NCI-H1105 (cell line): ENCODE data around the gene SLC8B1.
A peak's percentile ranks its signal among the peaks of the same experiment; 100 is the strongest.

ENCODE experiments used
- DNase-seq: peaks from one replicate; lab custom pipeline; 2025; lab: John Stamatoyannopoulos, UW

Gene SLC8B1

DNA sequence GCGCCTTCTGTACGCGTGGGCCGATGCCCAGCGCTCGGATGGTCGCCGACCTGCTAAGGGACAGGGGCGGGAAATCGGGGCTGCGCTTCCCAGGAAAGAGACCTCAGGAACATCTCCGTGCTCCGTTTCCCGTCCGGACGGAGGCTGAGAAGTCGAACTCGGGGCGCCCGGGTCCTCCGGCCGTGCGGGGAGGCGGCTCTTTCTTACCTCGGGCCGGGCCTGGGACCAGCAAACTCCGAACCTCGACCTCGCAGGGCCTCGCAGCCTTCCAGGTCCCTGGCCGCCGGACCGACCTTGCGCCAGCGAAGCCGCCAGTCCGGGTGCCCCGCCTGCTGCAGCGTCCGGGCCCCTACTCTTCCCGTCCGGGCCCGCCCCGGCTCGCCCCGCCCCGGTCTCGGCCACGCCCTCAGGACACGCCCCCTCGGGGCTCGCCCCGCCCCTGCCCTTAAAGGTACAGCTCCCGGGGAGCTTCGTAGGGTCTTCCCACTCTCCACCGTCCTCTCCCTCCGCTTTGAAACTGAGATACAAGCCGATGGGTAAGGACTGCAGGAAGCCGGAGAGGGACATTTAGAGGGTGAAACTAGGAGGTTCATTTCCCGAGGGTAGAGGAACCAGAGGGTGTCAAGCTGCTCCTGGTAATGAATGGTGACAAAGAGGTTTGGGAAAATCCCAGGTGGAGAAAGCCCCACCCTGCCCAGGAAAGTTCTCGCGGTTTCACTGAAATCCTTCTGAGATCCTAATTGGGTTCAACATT, at the start of gene SLC8B1:
TSS of gene SLC8B1 (minus strand) at position 324 of the 754 bp plus-strand sequence. CDS start 2,231 bp downstream, outside the sequence.
- peak; percentile 64 for DNase-seq

DNA sequence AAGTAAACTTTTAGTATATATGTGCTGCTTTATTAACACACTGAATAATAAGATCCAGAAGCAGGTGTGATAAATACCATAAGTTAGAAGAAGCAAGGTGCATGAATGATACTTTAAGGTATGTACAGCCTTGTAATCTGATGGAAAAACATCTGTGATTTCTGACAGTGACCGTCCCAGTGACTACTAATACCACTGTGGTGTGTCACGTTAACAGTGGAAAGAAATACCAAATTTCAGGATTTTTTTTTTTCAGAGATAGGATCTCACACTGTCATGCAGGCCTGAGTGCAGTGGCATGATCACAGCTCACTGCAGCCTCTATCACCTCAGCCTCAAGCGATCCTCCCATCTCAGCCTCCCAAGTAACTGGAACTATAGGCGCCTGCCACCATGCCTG, 47.3 kb upstream of the SLC8B1 start:
- no peak for DNase-seq

DNA sequence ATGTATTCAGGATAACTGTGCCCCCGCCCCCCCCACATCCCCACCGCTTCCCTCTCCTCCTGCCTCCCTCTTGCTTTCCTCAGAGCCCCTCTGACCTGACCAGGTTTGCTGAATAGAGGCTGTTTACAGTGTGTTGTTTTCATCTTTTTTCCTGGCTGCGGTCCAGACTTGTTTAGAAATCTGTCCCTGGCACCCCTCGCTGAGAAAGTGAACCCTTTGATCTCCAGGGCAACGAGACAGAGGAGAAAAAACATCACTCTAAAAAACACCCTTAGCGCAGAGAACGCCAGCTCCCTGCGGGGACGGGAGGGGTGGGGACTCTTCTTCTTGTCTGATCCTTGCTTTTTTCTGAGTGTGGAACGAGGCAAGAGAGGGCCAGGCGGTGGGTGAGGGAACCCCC, 46.3 kb upstream of the SLC8B1 start:
- DNase-seq = peak; percentile 53

DNA sequence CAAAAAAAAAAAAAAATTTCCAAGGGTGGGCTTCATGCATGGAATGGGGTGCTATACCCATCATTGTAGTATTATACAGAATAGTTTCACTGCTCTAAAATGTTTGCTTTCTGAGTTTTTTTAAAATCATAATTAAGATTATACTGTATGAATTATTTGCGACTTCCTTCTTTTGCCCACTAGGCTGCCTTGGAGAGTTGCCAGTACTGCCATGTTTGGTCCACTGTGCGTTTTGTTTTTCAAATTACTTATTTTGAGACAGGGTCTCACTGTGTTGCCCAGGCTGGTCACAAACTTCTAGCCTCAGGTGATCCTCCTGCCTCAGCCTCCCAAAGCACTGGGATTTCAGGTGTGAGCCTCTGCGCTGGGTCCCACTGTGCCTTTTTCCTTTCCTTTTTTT, 43.4 kb upstream of the SLC8B1 start:
- no peak for DNase-seq

DNA sequence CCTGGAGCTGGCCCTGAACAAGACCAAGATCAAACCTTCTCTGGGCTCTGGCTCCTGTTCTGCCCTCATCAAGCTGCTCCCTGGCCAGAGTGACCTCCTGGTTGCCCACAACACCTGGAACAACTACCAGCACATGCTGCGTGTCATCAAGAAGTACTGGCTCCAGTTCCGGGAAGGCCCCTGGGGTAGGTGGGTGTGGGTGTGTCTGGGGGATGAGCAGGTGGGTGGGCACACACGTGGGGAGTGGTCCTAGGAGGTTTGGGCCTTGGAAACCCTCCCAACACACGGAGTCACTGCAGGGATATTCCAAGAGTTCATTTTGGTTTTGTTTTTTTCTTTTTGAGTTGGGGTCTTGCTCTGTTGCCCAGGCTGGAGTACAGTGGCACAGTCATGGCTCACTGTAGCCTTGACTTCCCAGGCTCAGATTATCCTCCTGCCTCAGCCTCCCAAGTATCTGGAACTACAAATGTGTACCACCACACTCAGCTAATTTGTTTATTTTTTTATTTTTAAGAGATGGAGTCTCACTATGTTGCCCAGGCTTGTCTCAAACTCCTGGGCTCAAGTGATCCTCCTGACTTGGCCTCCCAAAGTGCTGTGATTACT, 40.0 kb upstream of the SLC8B1 start:
- DNase-seq = no peak

DNA sequence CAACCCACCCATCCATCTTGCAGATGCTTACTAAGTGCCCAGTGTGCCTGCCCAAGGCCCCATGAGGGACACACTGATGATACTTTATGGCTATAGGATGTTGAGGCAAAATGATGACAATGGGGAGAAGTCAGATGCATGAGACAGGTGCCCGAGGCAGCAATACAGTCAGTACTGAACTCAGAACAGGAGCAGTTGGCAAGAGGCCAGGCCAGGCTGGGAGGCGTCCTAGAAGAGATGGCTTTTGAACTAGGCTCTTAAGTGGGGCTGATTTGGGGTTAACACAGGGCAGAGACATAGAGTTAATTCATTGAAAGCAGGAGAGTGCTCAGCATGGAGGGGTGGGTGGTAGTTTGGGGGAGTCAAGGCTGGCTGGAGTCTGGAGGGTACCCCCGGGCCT, 39.1 kb upstream of the SLC8B1 start:
- DNase-seq = peak; percentile 51

DNA sequence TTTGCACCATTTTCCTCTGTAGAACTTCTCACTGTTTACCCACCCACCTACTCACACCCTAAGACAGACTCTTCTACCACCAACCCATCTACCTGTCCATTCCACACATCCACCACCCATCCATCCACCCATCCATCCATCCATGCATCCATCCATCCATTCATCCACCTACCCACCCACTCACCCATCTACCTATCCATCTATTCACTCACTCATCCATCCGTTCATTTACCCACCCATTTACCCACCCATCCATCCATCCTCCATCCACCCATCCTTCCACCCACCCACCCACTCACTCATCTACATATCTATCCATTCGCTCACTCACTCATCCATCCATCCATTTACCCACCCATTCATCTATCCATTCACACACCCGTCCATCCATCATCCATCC, 38.5 kb upstream of the SLC8B1 start:
- no peak for DNase-seq

DNA sequence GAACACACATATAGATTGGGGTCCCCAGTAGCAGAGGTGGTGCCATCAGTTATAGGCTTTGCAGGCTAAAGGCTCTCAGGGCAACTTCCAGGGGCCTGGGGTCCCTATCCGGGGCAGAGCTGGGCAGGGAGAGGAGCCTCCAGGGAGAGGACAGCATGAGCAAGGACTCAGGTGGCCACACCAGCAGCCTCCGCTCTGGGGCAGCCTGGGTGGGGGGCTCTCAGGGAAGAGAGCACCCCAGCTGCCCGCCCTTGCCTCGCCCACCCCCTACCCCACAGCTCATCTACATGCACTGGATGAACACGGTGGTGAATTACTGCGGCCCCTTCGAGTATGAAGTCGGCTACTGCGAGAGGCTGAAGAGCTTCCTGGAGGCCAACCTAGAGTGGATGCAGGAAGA, 37.5 kb upstream of the SLC8B1 start:
- DNase-seq = no peak

DNA sequence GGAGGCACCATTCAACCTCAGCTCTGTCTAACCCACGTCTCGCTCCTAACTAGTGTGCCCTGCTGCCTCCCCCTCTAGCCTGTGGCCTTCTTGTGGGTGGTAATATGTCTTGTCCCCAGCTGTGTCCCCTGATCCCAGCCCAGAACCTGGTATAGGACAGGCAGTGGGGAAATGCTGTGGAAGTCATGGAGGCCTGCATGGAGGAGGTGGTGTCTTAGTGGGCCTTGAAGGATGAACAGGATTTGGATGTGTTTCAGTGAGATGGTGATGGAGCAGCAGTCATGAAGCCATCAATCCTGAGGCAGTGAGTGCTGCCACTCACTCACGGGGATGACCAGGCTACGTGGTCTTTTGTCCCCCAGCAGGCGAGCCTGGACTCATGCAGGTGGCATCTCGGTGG, 36.9 kb upstream of the SLC8B1 start:
- DNase-seq = no peak

DNA sequence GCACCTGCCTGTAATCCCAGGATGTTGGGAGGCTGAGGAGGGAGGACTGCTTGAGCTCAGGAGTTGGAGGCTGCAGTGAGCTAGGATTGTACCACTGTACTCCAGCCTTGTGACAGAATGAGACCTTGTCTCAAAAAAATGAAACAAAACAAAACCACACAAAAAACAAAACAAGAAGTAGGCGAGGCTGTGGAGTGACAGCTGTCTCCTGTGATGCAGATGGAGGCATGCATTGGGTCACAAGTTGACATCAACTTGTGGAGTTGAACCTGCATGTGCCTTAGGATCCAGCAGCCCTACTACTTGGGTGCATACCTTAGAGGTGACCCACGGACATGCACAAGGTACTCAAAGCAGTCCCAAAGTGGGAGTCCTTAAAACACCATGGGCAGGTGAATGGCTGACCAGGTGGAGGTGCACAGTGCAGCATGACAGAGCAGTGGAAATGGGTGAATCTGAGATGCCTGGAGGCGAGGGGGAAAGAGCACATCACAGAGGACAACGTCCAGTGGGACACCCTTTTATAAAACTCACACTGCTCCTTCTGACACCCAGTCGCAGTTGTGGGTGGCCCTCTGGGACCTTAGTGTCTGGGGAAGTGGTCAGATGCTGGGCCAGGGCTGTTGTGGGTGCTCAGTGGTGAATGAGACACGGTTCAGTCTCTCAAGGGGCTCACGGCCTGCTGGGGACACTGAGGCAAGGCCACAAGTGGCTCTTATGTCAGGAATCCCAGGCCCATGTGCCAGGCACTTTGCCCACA, 36.2 kb upstream of the SLC8B1 start:
- DNase-seq = no peak

DNA sequence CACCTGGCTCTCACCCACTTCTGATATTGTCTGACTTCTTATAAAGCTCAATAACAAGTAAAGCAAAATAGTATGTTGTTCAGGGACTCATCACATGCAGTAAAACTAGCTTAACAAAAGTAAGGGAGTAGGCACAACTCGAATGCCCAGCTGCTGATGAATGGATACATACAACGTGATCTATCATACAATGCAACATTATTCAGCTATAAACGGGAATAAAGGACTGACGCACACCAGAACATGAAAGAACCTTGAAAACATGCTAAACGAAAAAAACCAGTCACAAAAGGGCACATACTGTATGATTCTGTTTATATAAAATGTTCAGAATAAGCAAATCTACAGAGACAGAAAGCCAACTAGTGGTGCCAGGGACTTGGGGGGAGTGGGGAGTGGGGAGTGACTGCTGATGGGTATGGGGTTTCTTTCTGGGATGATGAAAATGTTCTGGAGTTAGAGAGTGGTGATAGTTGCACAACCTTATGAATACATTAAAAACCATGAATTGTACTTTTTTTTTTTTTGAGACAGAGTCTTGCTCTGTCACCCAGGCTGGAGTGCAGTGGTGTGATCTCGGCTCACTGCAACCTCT, 34.6 kb upstream of the SLC8B1 start:
- no peak for DNase-seq

DNA sequence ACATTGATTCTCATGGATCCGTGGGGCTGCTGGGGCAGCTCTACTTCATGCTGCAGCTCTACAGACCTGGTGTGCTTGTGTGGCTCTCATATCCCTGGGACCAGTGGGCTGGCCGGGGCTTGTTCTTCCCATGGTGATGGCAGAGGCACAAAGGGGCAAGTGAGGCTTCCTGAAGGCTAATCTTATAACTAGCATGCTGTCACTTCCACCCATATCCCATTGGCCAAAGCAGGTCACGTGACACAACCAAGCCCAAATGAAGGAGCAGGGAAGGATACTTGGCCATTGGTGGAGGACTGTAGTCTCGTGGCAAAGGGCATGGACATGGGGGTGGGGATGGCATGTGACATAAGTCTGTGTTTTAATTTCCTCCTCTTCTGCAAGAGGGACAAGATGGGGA, 33.4 kb upstream of the SLC8B1 start:
- DNase-seq = no peak

DNA sequence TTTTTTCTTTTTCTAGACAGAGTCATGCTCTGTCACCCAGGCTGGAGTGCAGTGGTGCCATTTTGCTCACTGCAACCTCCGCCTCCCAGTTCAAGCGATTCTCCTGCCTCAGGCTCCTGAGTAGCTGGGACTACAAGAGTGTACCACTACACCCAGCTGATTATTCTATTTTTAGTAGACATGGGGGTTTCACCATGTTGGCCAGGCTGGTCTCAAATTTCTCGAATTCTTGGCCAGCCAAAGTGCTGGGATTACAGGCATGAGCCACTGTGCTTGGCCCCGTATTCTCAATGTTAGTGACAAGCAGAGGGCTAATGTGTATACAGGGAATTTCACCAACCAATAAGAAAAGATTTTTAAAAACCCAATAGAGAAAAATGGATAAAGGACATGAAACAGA, 31.9 kb upstream of the SLC8B1 start:
- no peak for DNase-seq

DNA sequence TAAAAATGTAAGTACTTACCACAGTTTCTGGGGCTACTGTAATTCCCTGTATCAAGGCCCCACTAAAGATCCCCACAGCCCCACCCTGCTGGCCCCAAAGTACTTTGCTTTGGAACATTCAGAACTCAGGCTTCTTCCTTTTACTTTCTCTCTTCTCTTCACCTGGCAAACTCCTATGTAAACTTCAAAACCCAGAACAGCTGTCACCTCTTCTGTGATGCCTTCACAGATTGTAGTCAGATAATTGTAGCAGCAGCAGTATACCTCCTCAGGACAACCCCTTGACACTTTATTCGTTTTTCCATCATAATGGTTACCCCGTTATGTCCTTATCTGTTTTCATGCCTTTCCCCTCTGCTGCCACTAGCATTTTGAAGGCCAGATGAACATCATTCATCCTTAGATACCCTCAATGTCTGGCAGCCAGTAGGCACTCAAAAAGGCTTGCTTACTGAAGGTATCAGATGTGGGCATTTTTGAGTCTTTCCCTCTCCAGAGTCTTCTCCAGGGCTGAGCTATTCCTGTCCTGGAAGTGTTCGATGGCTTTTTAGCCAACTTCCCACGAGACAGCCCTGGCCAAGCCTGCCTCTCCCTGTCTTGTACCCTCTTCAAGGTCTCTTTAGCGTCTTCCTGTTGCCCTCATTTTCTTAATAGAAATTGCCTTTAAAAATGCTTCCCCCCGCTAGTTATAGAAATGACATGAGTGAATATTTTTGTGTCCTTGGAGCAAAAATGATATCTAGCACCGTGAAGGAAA, 30.9 kb upstream of the SLC8B1 start:
- no peak for DNase-seq

DNA sequence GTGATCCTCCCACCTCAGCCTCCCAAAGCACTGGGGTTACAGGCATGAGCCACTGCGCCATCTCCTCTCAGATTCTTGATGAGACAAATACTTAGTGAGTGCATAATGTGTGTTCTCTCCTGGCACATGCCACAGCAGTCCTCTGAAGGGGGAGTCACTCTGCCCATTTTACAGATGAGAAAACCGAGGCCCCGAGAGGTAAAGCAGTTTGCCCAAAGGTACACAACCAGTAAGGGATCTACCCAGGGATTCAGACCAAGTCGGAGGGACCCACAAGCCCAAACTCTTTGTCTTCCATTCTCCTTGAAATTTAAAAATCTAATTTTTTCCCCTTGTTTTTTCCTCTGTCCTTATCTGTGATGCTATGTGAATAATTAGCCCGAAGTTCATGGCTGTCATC, 29.8 kb upstream of the SLC8B1 start:
- DNase-seq = no peak

DNA sequence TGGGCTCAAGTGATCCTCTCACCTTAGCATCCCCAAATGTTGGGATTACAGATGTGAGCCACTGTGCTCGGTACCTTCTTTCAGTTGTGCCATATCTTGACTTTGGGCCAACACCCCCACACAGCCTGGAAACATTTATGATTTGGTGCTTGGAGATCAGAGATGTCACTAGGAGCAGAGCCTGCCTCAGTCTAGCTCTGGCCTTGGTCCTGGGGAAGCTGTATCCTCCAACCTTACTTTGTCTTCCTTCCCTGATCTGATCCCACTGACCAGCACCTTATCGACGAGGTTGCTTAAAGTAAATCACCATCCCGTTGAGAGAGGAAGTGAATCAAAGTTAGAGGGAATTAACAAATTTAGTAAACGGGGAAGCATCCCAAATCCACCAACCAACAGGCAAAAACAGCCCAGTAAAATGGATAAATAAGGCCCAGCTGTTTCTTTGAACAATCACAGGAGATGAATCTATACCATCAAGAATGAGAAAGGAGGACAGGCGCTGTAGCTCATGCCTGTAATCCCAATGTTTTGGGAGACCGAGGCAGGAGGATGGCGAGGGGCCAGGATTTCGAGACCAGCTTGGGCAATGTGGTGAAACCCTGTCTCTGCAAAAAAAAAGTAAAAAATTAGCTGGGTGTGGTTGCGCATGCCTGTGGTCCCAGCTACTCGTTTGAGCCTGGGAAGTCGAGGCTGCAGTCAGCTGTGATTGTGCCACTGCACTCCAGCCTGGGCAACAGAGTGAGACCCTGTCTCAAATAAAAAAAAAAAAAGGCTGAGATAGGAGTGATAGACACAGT, 26.9 kb upstream of the SLC8B1 start:
- no peak for DNase-seq

DNA sequence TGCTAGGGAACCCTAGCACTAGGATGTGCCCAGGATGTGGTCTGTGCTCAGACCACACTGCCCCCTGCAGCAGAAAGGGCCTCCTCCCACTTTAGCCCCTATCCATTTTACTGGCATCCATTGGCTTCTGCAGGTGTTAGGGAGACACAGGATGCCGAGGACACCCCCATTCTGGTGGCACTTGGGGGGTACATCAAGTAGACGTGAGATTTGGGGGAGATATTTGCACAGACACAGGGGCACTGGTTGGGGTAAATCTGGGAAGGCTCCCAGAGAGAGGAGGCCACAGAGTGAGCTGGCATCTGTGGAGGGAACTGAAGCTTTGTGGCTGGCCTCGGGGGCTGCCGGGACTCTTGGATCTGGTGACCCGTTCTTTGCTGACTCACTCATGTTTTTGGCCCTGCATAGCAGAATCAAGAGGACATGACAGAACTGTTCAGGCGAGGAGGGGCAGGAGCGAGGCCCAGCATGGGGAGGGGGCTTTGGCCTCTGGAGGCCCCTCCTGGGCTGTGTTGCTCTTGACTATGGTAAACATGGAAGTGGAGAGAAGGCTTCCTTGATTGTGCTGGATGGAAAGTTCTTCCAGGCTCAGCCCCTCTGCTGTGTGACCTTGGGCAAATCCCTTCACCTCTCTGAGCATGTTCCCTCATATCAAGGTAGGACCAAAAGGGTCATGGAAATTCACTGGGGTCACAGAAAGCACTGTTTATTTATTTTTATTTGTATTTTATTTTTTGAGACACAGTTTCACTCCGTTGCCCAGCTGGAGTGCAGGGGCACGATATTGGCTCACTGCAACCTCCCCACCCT, 25.2 kb upstream of the SLC8B1 start:
- DNase-seq = no peak

DNA sequence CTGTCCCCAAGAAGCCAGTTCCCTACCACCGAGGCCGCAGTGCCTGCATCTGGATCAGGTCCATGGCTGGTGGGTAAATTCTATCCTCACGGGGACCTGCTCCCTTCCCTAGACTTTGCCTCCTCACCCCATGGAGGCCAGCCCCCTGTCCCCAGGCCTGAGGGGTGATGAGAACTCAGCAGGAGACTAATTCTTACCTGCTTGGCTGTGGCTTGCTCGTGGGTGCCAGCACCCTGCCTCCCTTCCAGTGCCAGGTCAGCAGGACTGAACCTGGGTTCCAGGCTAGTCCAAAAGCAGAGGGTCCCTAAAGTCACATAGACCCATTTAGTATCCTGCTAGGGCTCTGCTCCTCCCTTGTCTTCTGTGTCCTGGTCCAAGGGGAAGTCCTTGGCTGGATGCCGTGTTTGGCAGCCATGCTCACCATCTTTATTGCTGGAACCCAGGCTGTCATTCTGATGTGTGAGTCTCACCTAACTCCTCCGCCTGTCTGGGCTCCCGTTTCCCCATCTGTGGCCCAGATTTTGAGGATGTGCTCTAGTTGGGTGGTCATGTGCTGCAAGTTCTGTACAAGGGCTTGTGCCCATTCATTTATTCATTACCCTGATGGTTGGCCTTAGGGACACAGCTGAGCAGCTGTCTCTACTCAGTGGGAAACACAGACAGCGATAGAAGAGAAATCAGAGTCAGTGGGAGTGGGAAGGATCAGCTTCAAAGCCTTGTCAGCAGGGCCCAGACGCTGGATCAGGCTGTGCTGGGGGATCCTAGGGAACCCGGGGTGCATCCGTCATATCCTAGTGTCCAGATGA, 24.4 kb upstream of the SLC8B1 start:
- no peak for DNase-seq

DNA sequence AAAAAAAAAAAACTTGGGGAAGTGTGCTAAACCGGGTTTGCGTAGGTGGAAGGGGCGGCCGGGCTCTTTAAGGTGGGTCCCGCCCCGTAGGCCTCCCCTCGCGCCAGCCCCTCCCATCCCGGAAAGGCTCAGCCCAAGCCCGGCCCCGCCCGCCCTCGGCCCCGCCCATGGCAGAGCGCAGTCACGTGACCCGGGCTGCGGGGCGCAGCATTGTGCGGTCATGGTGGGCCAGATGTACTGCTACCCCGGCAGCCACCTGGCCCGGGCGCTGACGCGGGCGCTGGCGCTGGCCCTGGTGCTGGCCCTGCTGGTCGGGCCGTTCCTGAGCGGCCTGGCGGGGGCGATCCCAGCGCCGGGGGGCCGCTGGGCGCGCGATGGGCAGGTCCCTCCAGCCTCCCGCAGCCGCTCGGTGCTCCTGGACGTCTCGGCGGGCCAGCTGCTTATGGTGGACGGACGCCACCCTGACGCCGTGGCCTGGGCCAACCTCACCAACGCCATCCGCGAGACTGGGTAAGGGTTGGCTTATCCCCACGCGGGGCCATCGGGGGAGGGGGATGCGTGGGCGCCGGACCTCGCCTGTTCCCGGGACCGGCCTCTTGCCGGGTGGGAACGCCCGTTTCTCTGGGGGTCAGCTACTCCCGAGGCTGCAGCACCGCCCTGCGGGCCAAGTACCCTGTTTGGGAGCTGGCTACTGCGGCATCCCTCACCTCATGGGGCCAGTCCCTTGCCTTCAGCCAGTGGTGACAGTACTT, 23.6 kb upstream of the SLC8B1 start, which contains the start of gene PLBD2:
TSS of gene PLBD2 (plus strand) at position 207 of the 752 bp plus-strand sequence. CDS start at position 221, 14 bp downstream.
- peak; percentile 93 for DNase-seq
